GM12872 (cell line): Measurements from ENCODE around the gene HNRNPM.
A peak's percentile ranks its signal among the peaks of the same experiment; 100 is the strongest.

Source experiments
- CTCF ChIP-seq: IDR thresholded peaks from 3 replicates; pipeline ENCODE4 v1.5.1; 2011; ENCODE audit warnings: low read depth, mild to moderate bottlenecking, low read length, moderate library complexity; ENCODE audit not compliant: insufficient read depth

Gene HNRNPM

GRCh38 chr19:8399681-8400188, 45.0 kb upstream of the HNRNPM start:
- no peak for TF ChIP-seq CTCF

- no peak for TF ChIP-seq CTCF
Observed at GRCh38 chr19:8401981-8402411, 42.8 kb upstream of the HNRNPM start.

GRCh38 chr19:8403098-8403819, 41.5 kb upstream of the HNRNPM start:
- TF ChIP-seq CTCF: no peak

- TF ChIP-seq CTCF: no peak
Observed at GRCh38 chr19:8403820-8404109, 41.0 kb upstream of the HNRNPM start.

GRCh38 chr19:8404391-8405151, 40.2 kb upstream of the HNRNPM start:
- no peak for TF ChIP-seq CTCF

GRCh38 chr19:8412783-8413628, 31.8 kb upstream of the HNRNPM start, which contains the start of gene MARCHF2:
TSS of gene MARCHF2 (plus strand) at chr19:8413305. CDS start at chr19:8421841, 8,536 bp downstream.
- peak; percentile 56 for TF ChIP-seq CTCF

GRCh38 chr19:8413629-8413995, 31.2 kb upstream of the HNRNPM start:
- no peak for TF ChIP-seq CTCF
